HepG2 (cell line): Measurements from ENCODE around the gene METTL1. TPM values are rescaled to one million over a fixed set of nuclear protein-coding genes. Genes with fewer than 3 reads are reported as not detected.

Source experiments
- ELF1 ChIP-seq: sonication (generic); formaldehyde crosslinking; IDR thresholded peaks from 2 replicates; pipeline ENCODE4 v1.4.0; 2020; ENCODE audit warnings: missing genetic modification reagents
- HNRNPK ChIP-seq: fragments of 200-400 bp; formaldehyde crosslinking; IDR thresholded peaks from 2 replicates; pipeline ENCODE4 v1.6.1; 2018; ENCODE audit warnings: low read length, low read depth, moderate library complexity, mild to moderate bottlenecking; ENCODE audit not compliant: poor library complexity, severe bottlenecking
- KDM4B ChIP-seq: sonication (generic); formaldehyde crosslinking; IDR thresholded peaks from 2 replicates; pipeline ENCODE4 v1.4.0; 2020; ENCODE audit warnings: missing genetic modification reagents
- KDM6A ChIP-seq: IDR thresholded peaks from 2 replicates; pipeline ENCODE4 v1.6.1; 2016; ENCODE audit warnings: low read depth
- WIZ ChIP-seq: sonication (generic); formaldehyde crosslinking; IDR thresholded peaks from 2 replicates; pipeline ENCODE4 v1.5.1; 2020; ENCODE audit warnings: mild to moderate bottlenecking, missing genetic modification reagents
- ZFY ChIP-seq: sonication (generic); formaldehyde crosslinking; IDR thresholded peaks from 2 replicates; pipeline ENCODE4 v1.4.0; 2020; ENCODE audit warnings: missing genetic modification reagents
- ZMAT3 ChIP-seq: sonication (generic); formaldehyde crosslinking; conservative IDR thresholded peaks from 2 replicates; pipeline ENCODE4 v1.7.0; 2021; ENCODE audit warnings: missing genetic modification reagents
- ZNF124 ChIP-seq: sonication (generic); formaldehyde crosslinking; IDR thresholded peaks from 2 replicates; pipeline ENCODE4 v1.4.0; 2020; ENCODE audit warnings: missing genetic modification reagents
- ZNF263 ChIP-seq: sonication (generic); formaldehyde crosslinking; IDR thresholded peaks from 2 replicates; pipeline ENCODE4 v1.4.0; 2020; ENCODE audit warnings: missing genetic modification reagents
- polyA plus RNA-seq, 8 experiments: library from polyadenylated mRNA; depleted of rRNA in 3 of 8; stranded (reverse) in 7 of 8; unstranded in 1 of 8; fragments of >200 nt; fragmentation: Illumina TruSeq in 4 of 8; extraction: Trizol in 4 of 8; gene quantifications; 2 replicates each; pipeline versions ENCODE4 v1.2.1 to v1.2.3, GENCODE V29; 2011 to 2016; ENCODE audit warnings: low read depth in 4 of 8, missing spikeins in 1 of 8, mixed read lengths in 1 of 8; ENCODE audit not compliant: insufficient read depth in 1 of 8
- total RNA-seq, 5 experiments: library from RNA; depleted of rRNA; stranded (reverse); fragments of >200 nt; fragmentation: Illumina TruSeq; extraction: Trizol; gene quantifications; 2 replicates each; pipeline ENCODE4 v1.2.3, GENCODE V29; 2016; ENCODE audit warnings: low read depth in 1 of 5
- TF ChIP-seq, protein P1 (sequence below): sonication (generic); formaldehyde crosslinking; IDR thresholded peaks from 2 replicates; pipeline ENCODE4 v1.4.0; 2020; ENCODE audit warnings: missing genetic modification reagents
- TF ChIP-seq, protein P2 (sequence below): sonication (generic); formaldehyde crosslinking; IDR thresholded peaks from 2 replicates; pipeline ENCODE4 v1.8.0; 2023; ENCODE audit warnings: mild to moderate bottlenecking, missing genetic modification reagents
- TF ChIP-seq, protein P3 (sequence below): sonication (generic); formaldehyde crosslinking; IDR thresholded peaks from 2 replicates; pipeline ENCODE4 v1.9.0; 2021; ENCODE audit warnings: missing genetic modification reagents, borderline replicate concordance
- TF ChIP-seq, protein P4 (sequence below): sonication (generic); formaldehyde crosslinking; IDR thresholded peaks from 2 replicates; pipeline ENCODE4 v1.9.0; 2021; ENCODE audit warnings: missing genetic modification reagents, borderline replicate concordance
- TF ChIP-seq, protein P5 (sequence below): IDR thresholded peaks from 2 replicates; pipeline ENCODE4 v1.6.1; 2016
- TF ChIP-seq, protein P6 (sequence below): sonication (generic); formaldehyde crosslinking; IDR thresholded peaks from 2 replicates; pipeline ENCODE4 v1.4.0; 2020; ENCODE audit warnings: missing genetic modification reagents; ENCODE audit errors: not compliant biosample characterization
- TF ChIP-seq, protein P7 (sequence below): sonication (generic); formaldehyde crosslinking; IDR thresholded peaks from 2 replicates; pipeline ENCODE4 v1.4.0; 2020; ENCODE audit warnings: missing genetic modification reagents

Gene METTL1
- total and polyA plus RNA-seq, 2 of the 13 experiments (the other 11 are each of a cell fraction or from before 2014, with no cell fraction given) = 34.7 to 36.9 TPM

DNA sequence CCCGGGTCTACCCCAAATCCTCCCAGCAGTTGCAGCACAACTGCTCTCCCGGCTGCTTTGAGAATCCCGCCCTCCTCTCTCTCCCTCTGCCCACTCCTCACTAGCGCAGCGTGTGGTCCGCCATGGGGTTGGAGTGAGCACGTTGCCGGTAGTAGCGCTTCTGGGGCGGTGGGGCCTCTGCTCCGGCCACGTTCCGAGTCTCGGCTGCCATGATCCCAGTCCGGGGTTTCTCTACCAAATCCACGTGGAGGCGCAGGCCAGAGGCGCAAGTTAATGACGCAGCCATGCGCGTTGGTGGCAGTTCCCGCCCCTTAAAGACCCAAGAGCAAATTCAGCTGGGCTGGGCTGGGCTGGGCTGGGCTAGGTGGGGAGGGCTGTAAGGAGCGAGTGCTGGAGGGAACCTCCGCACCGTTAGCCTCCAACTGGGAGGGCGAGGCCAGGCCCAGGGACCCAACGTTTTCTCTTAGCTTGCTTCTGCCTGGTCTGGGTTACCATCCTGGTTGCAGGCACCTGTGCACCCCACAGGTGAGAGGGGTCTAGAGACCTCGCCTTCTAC, at the start of gene METTL1 (continued):
- TF ChIP-seq, protein P1, sequence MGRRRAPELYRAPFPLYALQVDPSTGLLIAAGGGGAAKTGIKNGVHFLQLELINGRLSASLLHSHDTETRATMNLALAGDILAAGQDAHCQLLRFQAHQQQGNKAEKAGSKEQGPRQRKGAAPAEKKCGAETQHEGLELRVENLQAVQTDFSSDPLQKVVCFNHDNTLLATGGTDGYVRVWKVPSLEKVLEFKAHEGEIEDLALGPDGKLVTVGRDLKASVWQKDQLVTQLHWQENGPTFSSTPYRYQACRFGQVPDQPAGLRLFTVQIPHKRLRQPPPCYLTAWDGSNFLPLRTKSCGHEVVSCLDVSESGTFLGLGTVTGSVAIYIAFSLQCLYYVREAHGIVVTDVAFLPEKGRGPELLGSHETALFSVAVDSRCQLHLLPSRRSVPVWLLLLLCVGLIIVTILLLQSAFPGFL = no peak
- peak; percentile 24 for TF ChIP-seq WIZ (CRISPR knock-in tag)
- TF ChIP-seq KDM4B (CRISPR knock-in tag) = no peak
- TF ChIP-seq, protein P2, sequence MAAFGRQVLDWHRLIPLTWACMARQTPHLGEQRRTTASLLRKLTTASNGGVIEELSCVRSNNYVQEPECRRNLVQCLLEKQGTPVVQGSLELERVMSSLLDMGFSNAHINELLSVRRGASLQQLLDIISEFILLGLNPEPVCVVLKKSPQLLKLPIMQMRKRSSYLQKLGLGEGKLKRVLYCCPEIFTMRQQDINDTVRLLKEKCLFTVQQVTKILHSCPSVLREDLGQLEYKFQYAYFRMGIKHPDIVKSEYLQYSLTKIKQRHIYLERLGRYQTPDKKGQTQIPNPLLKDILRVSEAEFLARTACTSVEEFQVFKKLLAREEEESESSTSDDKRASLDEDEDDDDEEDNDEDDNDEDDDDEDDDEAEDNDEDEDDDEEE = peak; percentile 83; the same call in 1 of the 2 replicates
- TF ChIP-seq ELF1 (CRISPR knock-in tag) = peak; percentile 43; the same call in 1 of the 2 replicates
- TF ChIP-seq ZFY = peak; percentile 97
- peak; percentile 88 for TF ChIP-seq ZMAT3 (CRISPR knock-in tag)
- TF ChIP-seq, protein P3, sequence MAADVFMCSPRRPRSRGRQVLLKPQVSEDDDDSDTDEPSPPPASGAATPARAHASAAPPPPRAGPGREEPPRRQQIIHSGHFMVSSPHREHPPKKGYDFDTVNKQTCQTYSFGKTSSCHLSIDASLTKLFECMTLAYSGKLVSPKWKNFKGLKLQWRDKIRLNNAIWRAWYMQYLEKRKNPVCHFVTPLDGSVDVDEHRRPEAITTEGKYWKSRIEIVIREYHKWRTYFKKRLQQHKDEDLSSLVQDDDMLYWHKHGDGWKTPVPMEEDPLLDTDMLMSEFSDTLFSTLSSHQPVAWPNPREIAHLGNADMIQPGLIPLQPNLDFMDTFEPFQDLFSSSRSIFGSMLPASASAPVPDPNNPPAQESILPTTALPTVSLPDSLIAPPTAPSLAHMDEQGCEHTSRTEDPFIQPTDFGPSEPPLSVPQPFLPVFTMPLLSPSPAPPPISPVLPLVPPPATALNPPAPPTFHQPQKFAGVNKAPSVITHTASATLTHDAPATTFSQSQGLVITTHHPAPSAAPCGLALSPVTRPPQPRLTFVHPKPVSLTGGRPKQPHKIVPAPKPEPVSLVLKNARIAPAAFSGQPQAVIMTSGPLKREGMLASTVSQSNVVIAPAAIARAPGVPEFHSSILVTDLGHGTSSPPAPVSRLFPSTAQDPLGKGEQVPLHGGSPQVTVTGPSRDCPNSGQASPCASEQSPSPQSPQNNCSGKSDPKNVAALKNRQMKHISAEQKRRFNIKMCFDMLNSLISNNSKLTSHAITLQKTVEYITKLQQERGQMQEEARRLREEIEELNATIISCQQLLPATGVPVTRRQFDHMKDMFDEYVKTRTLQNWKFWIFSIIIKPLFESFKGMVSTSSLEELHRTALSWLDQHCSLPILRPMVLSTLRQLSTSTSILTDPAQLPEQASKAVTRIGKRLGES (CRISPR knock-in tag) = no peak
- no peak for TF ChIP-seq HNRNPK
- peak; percentile 82 for TF ChIP-seq ZNF263 (CRISPR knock-in tag)
- TF ChIP-seq, protein P4, sequence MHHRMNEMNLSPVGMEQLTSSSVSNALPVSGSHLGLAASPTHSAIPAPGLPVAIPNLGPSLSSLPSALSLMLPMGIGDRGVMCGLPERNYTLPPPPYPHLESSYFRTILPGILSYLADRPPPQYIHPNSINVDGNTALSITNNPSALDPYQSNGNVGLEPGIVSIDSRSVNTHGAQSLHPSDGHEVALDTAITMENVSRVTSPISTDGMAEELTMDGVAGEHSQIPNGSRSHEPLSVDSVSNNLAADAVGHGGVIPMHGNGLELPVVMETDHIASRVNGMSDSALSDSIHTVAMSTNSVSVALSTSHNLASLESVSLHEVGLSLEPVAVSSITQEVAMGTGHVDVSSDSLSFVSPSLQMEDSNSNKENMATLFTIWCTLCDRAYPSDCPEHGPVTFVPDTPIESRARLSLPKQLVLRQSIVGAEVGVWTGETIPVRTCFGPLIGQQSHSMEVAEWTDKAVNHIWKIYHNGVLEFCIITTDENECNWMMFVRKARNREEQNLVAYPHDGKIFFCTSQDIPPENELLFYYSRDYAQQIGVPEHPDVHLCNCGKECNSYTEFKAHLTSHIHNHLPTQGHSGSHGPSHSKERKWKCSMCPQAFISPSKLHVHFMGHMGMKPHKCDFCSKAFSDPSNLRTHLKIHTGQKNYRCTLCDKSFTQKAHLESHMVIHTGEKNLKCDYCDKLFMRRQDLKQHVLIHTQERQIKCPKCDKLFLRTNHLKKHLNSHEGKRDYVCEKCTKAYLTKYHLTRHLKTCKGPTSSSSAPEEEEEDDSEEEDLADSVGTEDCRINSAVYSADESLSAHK = peak; percentile 44; the same call in 1 of the 2 replicates
- TF ChIP-seq, protein P5, sequence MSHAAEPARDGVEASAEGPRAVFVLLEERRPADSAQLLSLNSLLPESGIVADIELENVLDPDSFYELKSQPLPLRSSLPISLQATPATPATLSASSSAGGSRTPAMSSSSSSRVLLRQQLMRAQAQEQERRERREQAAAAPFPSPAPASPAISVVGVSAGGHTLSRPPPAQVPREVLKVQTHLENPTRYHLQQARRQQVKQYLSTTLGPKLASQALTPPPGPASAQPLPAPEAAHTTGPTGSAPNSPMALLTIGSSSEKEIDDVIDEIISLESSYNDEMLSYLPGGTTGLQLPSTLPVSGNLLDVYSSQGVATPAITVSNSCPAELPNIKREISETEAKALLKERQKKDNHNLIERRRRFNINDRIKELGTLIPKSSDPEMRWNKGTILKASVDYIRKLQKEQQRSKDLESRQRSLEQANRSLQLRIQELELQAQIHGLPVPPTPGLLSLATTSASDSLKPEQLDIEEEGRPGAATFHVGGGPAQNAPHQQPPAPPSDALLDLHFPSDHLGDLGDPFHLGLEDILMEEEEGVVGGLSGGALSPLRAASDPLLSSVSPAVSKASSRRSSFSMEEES (CRISPR knock-in tag) = peak; percentile 63
- TF ChIP-seq ZNF124 = peak; percentile 37; the same call in 1 of the 2 replicates
- TF ChIP-seq, protein P6, sequence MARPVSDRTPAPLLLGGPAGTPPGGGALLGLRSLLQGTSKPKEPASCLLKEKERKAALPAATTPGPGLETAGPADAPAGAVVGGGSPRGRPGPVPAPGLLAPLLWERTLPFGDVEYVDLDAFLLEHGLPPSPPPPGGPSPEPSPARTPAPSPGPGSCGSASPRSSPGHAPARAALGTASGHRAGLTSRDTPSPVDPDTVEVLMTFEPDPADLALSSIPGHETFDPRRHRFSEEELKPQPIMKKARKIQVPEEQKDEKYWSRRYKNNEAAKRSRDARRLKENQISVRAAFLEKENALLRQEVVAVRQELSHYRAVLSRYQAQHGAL = no peak
- no peak for TF ChIP-seq KDM6A (CRISPR knock-in tag)
- TF ChIP-seq, protein P7, sequence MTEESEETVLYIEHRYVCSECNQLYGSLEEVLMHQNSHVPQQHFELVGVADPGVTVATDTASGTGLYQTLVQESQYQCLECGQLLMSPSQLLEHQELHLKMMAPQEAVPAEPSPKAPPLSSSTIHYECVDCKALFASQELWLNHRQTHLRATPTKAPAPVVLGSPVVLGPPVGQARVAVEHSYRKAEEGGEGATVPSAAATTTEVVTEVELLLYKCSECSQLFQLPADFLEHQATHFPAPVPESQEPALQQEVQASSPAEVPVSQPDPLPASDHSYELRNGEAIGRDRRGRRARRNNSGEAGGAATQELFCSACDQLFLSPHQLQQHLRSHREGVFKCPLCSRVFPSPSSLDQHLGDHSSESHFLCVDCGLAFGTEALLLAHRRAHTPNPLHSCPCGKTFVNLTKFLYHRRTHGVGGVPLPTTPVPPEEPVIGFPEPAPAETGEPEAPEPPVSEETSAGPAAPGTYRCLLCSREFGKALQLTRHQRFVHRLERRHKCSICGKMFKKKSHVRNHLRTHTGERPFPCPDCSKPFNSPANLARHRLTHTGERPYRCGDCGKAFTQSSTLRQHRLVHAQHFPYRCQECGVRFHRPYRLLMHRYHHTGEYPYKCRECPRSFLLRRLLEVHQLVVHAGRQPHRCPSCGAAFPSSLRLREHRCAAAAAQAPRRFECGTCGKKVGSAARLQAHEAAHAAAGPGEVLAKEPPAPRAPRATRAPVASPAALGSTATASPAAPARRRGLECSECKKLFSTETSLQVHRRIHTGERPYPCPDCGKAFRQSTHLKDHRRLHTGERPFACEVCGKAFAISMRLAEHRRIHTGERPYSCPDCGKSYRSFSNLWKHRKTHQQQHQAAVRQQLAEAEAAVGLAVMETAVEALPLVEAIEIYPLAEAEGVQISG = peak; percentile 90
